GM10266 (cell line): ENCODE measurements around the gene FAM221B.

Experiments used
- DNase-seq: peaks from one replicate; pipeline ENCODE4 v3.0.0; 2012; ENCODE audit errors: extremely low spot score
- CTCF ChIP-seq: IDR thresholded peaks from 2 replicates; pipeline ENCODE4 v1.5.1; 2012; ENCODE audit warnings: mild to moderate bottlenecking, low read depth; ENCODE audit not compliant: control insufficient read depth, insufficient read depth; ENCODE audit errors: missing control alignments

FAM221B gene, protein sequence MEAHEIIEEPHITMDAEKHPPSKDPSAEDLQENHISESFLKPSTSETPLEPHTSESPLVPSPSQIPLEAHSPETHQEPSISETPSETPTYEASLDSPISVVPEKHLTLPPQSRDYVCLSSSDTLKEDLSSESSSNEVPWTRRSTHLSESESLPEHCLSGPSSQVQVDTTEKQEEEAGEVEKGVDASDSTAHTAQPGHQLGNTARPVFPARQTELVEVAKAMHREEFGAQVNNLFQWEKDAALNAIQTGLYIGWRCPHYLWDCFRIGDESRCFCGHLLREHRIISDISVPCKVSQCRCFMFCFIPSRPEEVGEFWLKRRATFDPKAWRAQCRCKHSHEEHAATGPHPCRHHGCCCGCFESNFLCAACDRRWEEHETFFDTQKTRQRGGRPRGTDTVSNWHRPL

GRCh38 chr9:35828716-35829083 lies at the start of gene FAM221B:
TSS of gene FAM221B (minus strand) at chr9:35828732. CDS start at chr9:35826161, 2,571 bp downstream.
- TF ChIP-seq CTCF: no peak
- DNase-seq: no peak

- TF ChIP-seq CTCF: no peak
- no peak for DNase-seq
Measured at GRCh38 chr9:35872505-35872904, 44.0 kb upstream of the FAM221B start.

DNA sequence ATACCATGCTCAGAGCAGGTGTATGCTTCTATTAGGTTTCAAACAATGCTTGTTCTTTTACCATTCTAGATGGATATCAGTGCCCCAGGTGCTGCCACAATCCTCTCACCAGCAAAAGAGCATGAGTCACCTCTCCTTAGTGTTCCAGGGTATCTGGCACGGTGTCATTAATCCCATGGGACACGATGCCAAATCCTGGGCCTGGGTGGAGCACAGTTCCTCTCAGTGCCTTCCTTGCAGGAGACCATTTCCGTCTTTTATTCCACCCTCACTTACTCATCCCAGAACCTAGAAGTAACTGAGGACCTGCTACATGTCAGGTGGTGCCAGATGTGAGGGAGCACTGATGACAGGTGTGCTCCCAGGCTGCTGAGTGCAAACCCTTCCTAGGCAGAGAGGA lies 43.0 kb upstream of the FAM221B start:
- no peak for DNase-seq

DNA sequence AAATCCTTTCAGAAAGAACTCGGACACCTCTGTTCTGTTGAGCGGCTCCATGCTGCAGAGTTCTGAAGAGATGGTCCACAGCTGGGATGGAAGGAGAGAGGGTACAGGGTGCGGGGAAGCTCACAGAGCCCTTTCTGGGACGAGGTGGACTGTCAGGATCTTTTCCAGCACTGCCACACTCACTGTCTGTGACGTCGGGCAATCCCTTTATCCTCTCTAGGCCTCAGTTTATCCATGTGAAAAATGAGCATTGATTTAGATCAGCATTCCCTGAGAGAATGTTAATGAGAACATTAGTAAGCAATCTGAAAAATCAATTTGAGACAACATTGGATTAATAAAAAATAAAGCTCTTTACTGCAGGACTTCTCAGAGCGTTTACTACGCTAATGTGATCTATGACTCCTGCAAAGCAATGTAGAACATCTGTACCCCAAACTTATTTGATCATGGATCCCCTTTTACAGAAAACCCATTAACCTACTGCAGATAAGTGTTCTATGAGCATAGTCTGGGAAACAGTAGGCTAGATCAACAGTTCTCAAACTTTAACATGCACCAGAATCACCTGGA lies 41.9 kb upstream of the FAM221B start, which contains the start of gene OR13J1:
OR13J1 (minus strand) TSS at position 51 of the 573 bp plus-strand sequence; CDS start at position 51, 0 bp downstream.
- TF ChIP-seq CTCF: no peak
- no peak for DNase-seq

More for the DNA sequence above, 43.0 kb upstream of the FAM221B start:
- TF ChIP-seq CTCF: no peak

- DNase-seq: no peak
- TF ChIP-seq CTCF: no peak
Measured at GRCh38 chr9:35869621-35870216, 41.2 kb upstream of the FAM221B start.

GRCh38 chr9:35868933-35869332 lies 40.4 kb upstream of the FAM221B start:
- no peak for TF ChIP-seq CTCF
- no peak for DNase-seq

- no peak for DNase-seq
- no peak for TF ChIP-seq CTCF
Measured at GRCh38 chr9:35867538-35867937, 39.0 kb upstream of the FAM221B start.
